ENCODE results near the gene ARFGAP1.

Gene ARFGAP1

DNA sequence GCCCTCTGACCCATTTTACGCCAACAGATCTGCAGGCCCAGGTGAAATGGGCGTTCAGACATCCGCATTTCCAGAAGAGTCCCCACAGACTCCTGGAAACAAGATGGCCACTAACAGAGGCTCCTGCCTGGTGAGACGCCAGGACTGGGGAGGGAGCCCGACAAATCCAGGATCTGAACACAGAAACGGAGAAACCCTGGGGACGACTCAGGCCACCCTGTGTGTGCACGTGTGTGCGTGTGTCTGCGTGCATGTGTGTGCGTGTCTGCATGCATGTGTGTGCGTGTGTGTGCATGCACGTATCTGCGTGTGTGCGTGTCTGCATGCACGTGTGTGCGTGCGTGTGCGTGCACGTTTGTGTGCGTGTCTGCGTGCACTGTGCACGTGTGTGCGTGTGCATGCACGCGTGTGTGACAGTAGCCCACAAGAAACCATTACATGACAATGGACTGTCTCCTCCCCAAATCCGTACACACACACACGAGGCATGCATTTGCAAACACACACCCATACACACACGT lies 63.7 kb downstream of the ARFGAP1 start:
- DNase-seq = no peak

DNA sequence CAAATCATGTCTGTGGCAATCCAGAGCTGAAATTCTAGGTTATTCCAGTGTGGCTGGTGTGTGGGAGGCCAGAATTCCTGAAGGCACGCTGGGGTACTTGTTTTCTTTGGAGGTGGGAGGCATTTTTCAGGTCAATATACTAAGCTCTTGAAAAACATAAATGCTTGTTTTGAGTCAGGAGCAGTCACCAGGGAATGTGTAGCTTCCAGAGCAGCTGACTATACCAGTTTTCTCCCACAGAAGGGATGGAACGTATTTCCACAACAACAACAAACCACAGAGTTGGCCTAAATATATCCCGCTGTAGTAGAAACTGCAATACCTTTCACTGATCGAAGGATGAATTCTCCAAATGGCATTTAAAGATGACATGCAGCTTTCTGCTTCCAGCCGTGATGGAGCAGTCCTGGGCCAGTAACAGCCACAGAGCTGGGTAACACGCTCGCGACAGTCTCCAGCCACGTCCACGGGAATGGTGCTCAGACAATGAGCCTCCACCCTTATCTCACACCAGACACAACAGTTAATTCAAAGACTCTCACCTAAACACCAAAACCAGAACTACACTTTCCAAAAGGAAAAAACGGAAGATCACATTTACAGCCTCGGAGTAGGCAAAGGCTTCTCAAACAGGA lies 65.3 kb downstream of the ARFGAP1 start:
- no peak for DNase-seq
